Lung (tissue), 12 donors: ENCODE results near the gene ASAP2. TPM values are rescaled to one million over a fixed set of nuclear protein-coding genes. Genes with fewer than 3 reads are reported as not detected.

Experiments
- ATAC-seq: fragments of 200-7000 bp; cut with Tn5 transposase; one replicate; pipeline ENCODE4 v1.9.1; 2020; ENCODE audit warnings: moderate number of reproducible peaks; ENCODE audit not compliant: insufficient read depth, low FRiP score
- DNase-seq, 3 donors: peaks; one replicate each; pipeline ENCODE4 v3.0.0-alpha.2; 2013 to 2017
- H3K27ac ChIP-seq, 2 donors: one replicate each; pipeline ENCODE4 v1.5.1; 2013; ENCODE audit warnings: mild to moderate bottlenecking in 2 of 2, moderate library complexity in 2 of 2, control low read depth in 1 of 2, inconsistent platforms in 1 of 2, low read depth in 1 of 2, low read length in 1 of 2
- H3K27me3 ChIP-seq, 3 donors: one replicate each; pipeline ENCODE4 v1.5.1; 2013; ENCODE audit warnings: low read length in 2 of 3; ENCODE audit not compliant: control insufficient read depth in 3 of 3, insufficient read depth in 3 of 3
- H3K36me3 ChIP-seq, 4 donors: one replicate each; pipeline ENCODE4 v1.5.1; 2013; ENCODE audit warnings: low read length in 4 of 4, mild to moderate bottlenecking in 1 of 4, moderate library complexity in 1 of 4; ENCODE audit not compliant: control insufficient read depth in 4 of 4, insufficient read depth in 4 of 4
- H3K4me1 ChIP-seq, 5 donors: one replicate each; pipeline ENCODE4 v1.5.1; 2013; ENCODE audit warnings: low read length in 5 of 5, mild to moderate bottlenecking in 2 of 5, moderate library complexity in 1 of 5; ENCODE audit not compliant: control insufficient read depth in 5 of 5, insufficient read depth in 5 of 5
- H3K4me3 ChIP-seq: one replicate; pipeline ENCODE4 v1.5.1; 2013; ENCODE audit warnings: mild to moderate bottlenecking, control low read depth, moderate library complexity
- H3K9ac ChIP-seq, 2 donors: one replicate each; pipeline ENCODE4 v1.5.1; 2013; ENCODE audit warnings: low read length in 2 of 2, control low read depth in 1 of 2; ENCODE audit not compliant: insufficient read depth in 1 of 2
- H3K9me3 ChIP-seq, 4 donors: one replicate each; pipeline ENCODE4 v1.5.1; 2013; ENCODE audit warnings: low read length in 3 of 4, mild to moderate bottlenecking in 1 of 4, moderate library complexity in 1 of 4; ENCODE audit not compliant: control insufficient read depth in 4 of 4, insufficient read depth in 3 of 4
- CTCF ChIP-seq: IDR thresholded peaks from 2 replicates; pipeline ENCODE4 v1.5.1; 2012; ENCODE audit warnings: mild to moderate bottlenecking; ENCODE audit errors: control extremely low read depth, extremely low read depth
- WGBS, 2 donors: extraction: QIAGEN DNeasy Blood & Tissue Kit; methylation state at CpG; one replicate each; pipeline ENCODE4 v1.1.7; 2013; 5-methylcytosine and 5-hydroxymethylcytosine counted together
- polyA plus RNA-seq, 2 donors: library from polyadenylated mRNA; stranded (reverse); fragments of 200-250 nt; gene quantifications; one replicate each; pipeline ENCODE4 v1.2.1, GENCODE V29; 2013
- total RNA-seq, 2 donors: library from RNA; depleted of rRNA in 1 of 2; stranded (reverse); fragments of >200 nt in 1 of 2; gene quantifications; one replicate each; pipeline ENCODE4 v1.2.1, GENCODE V29; 2014 to 2021
- donor health status: control.
- donor health status: control.
- donor health status: Bipolar disorder and iron deficiency.
- donor health status: healthy.
- donor health status: DM: yes; HTN: yes; CAD: no.

Gene ASAP2
- total and polyA plus RNA-seq, 4 donors: 7.4 to 30.9 (median 17.0) TPM

- H3K9ac ChIP-seq: no peak overlapping the region
These were observed 3.4 kb downstream of the ASAP2 start for GRCh38 chr2:9210030-9210429.

GRCh38 chr2:9211496-9211895 is 4.9 kb downstream of the ASAP2 start:
- peaks cover 7 to 31% (median 10%) of the 10 kb centered on the region in 5 donors for H3K4me1 ChIP-seq
- no peak for ATAC-seq

More at GRCh38 chr2:9210030-9210429, 3.4 kb downstream of the ASAP2 start:
- H3K27me3 ChIP-seq: no peaks in the 10 kb centered on the region
- no peaks in the 10 kb centered on the region for H3K9me3 ChIP-seq
- 52 to 70% methylated on average over 2 of the region's 2 CpGs for WGBS, 2 donors
- H3K4me1 ChIP-seq: peaks cover 7 to 38% (median 10%) of the 10 kb centered on the region in 5 donors
- TF ChIP-seq CTCF: no peak
- no peak for DNase-seq
- no peak for ATAC-seq
- no peaks in the 10 kb centered on the region for H3K36me3 ChIP-seq
- peak overlapping the region in 1 of 2 donors; percentile 31 for H3K27ac ChIP-seq
- H3K4me3 ChIP-seq: no peak overlapping the region

GRCh38 chr2:9212010-9212635 is 5.5 kb downstream of the ASAP2 start:
- Histone ChIP-seq H3K27me3 (no peaks in the 10 kb centered on the region), H3K4me3 (no peak overlapping the region), H3K27ac (peak overlapping the region; percentile 40 to 78), H3K36me3 (no peaks in the 10 kb centered on the region), H3K4me1 (peaks cover 7 to 31% (median 10%) of the 10 kb centered on the region in 5 donors), H3K9ac (no peak overlapping the region), H3K9me3 (no peaks in the 10 kb centered on the region)
- ATAC-seq (no peak), DNase-seq (peak in 1 of 3 donors; percentile 46)
- WGBS, 2 donors: 66 to 85% methylated on average over 9 of the region's 9 CpGs
- TF ChIP-seq CTCF: no peak

More at GRCh38 chr2:9211496-9211895, 4.9 kb downstream of the ASAP2 start:
- Histone ChIP-seq H3K4me3 (no peak overlapping the region), H3K27me3 (no peaks in the 10 kb centered on the region), H3K9me3 (no peaks in the 10 kb centered on the region), H3K27ac (peak overlapping the region; percentile 40 to 54), H3K9ac (no peak overlapping the region), H3K36me3 (no peaks in the 10 kb centered on the region)
- peak in 1 of 3 donors; percentile 40 for DNase-seq
- TF ChIP-seq CTCF: no peak
- WGBS, 2 donors: 66 to 73% methylated on average over 4 of the region's 4 CpGs
